ENCODE data around the gene LCA5. TPM values are rescaled to one million over a fixed set of nuclear protein-coding genes. Genes with fewer than 3 reads are reported as not detected.
"Not testable (repeated sequence)": the region's sequence is repeated elsewhere in the genome, so short reads cannot be mapped to it uniquely, and the experiment has no call there.

The LCA5 gene
- total RNA-seq (10 to 100 TPM; 15.4 to 17.7 TPM), polyA plus RNA-seq (ENCODE audit: insufficient read depth, low read depth, low replicate concordance) (5.2 TPM)
- long read RNA-seq, donor 1, full-length matches to known transcripts = 2 of 2 reads
- long read RNA-seq, donor 1, partial matches to known transcripts = 0 of 2 reads
- long read RNA-seq, donor 1, other reads (novel, unspliced or antisense) = 0 of 2 reads
- long read RNA-seq, donor 2, full-length matches to known transcripts = 1 of 1 reads
- long read RNA-seq, donor 2, partial matches to known transcripts = 0 of 1 reads
- long read RNA-seq, donor 2, other reads (novel, unspliced or antisense) = 0 of 1 reads

- WGBS, 2 donors = 0 to 1% methylated on average over 35 to 56 of the region's 56 CpGs
- intact Hi-C loops (cut with DNase I; ENCODE audit: low total_unique reads) = no loop called here
- Histone ChIP-seq H3K27me3 (no peaks in the 10 kb centered on the region), H3K27ac (peak within 1 kb of the TSS; percentile 92 to 93), H3K9me3 (no peaks in the 10 kb centered on the region), H3K4me3 (peak within 1 kb of the TSS; percentile 66 to 75), H3K4me1 (peaks cover 9% of the 10 kb centered on the region), H3K36me3 (ENCODE audit: low read depth, missing control alignments) (no peaks in the 10 kb centered on the region)
- TF ChIP-seq POLR2A (IDR thresholded peaks at IDR 0.05) (peak; percentile 11), CTCF (IDR thresholded peaks at IDR 0.05) (no peak)
- DNase-seq = peak; percentile 98
These were observed at the start of gene LCA5 for GRCh38 chr6:79536954-79537747. TSS of gene LCA5 (minus strand) at chr6:79537430. CDS start at chr6:79518894, 18,536 bp downstream.

- Histone ChIP-seq H3K4me3 (no peak overlapping the region), H3K9me3 (no peaks in the 10 kb centered on the region), H3K27ac (no peak overlapping the region), H3K27me3 (no peaks in the 10 kb centered on the region), H3K36me3 (ENCODE audit: low read depth, missing control alignments) (no peaks in the 10 kb centered on the region), H3K4me1 (no peaks in the 10 kb centered on the region)
- DNase-seq = no peak
- intact Hi-C loops (cut with DNase I; ENCODE audit: low total_unique reads) = no loop called here
- TF ChIP-seq POLR2A (IDR thresholded peaks at IDR 0.05) (no peak), CTCF (IDR thresholded peaks at IDR 0.05) (peak in 2 of 3 experiments; percentile 7 to 29)
These were observed 49.3 kb upstream of the LCA5 start for GRCh38 chr6:79586548-79586947.

GRCh38 chr6:79584332-79584731, 47.1 kb upstream of the LCA5 start:
- no peaks in the 10 kb centered on the region for H3K4me1 ChIP-seq
- H3K9me3 ChIP-seq = no peaks in the 10 kb centered on the region
- no peak for DNase-seq
- no peak overlapping the region for H3K27ac ChIP-seq
- TF ChIP-seq CTCF (IDR thresholded peaks at IDR 0.05) = no peak
- no peak for TF ChIP-seq POLR2A (IDR thresholded peaks at IDR 0.05)
- no peaks in the 10 kb centered on the region for H3K36me3 ChIP-seq (ENCODE audit: low read depth, missing control alignments)
- H3K27me3 ChIP-seq = no peaks in the 10 kb centered on the region
- intact Hi-C loops (cut with DNase I; ENCODE audit: low total_unique reads) = no loop called here
- 64 to 67% methylated on average over 2 of the region's 2 CpGs for WGBS, 2 donors
- no peak overlapping the region for H3K4me3 ChIP-seq

- H3K4me3 ChIP-seq; H3K9me3 ChIP-seq; H3K27ac ChIP-seq; H3K27me3 ChIP-seq; DNase-seq; H3K4me1 ChIP-seq; H3K36me3 ChIP-seq (ENCODE audit: low read depth, missing control alignments): not testable (repeated sequence)
- intact Hi-C loops (cut with DNase I; ENCODE audit: low total_unique reads) = loop anchor here (10.0 kb wide), 1 partner anchor 137 kb away; no protein-coding TSS in a partner anchor
- WGBS, 2 donors = 82 to 100% methylated on average over 1 to 6 of the region's 6 CpGs
These were observed 40.7 kb upstream of the LCA5 start for GRCh38 chr6:79577926-79578325.

GRCh38 chr6:79574630-79575225, 37.5 kb upstream of the LCA5 start:
- Histone ChIP-seq H3K36me3 (ENCODE audit: low read depth, missing control alignments) (no peaks in the 10 kb centered on the region), H3K4me1 (peaks cover 3% of the 10 kb centered on the region), H3K9me3 (no peaks in the 10 kb centered on the region), H3K4me3 (no peak overlapping the region), H3K27me3 (no peaks in the 10 kb centered on the region), H3K27ac (no peak overlapping the region)
- DNase-seq = no peak
- 80 to 93% methylated on average over 1 of the region's 1 CpG for WGBS, 2 donors
- intact Hi-C loops (cut with DNase I; ENCODE audit: low total_unique reads) = loop anchor here (10.0 kb wide), 1 partner anchor 140 kb away; no protein-coding TSS in a partner anchor
- TF ChIP-seq CTCF (IDR thresholded peaks at IDR 0.05) (no peak), POLR2A (IDR thresholded peaks at IDR 0.05) (no peak)

Data from testis (tissue), 5 donors.